ENCODE data around the gene OR10P1. TPM values are rescaled to one million over a fixed set of nuclear protein-coding genes. Genes with fewer than 3 reads are reported as not detected.

Gene OR10P1
- total and polyA plus RNA-seq, 2 of the 4 experiments (the other 2 are of a cell fraction): not detected

DNA sequence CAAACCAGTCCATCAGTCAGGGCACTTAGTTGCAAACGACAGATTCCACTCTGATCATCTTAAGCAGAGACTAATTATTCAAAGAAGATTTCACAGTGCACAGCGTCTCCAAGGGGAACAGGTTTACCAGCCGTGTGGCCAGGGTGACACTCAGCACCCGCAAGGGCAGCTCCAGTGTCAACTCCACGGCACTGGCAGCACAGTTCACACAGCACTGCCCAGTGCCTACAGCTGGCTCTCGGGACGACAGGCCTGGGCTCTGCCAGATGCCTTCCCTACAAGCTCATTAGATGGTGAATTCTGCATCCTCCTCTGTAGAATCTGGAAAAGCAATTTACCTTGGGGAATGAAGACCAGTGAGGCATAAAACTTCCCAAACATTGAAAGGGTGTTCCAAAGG lies 4.9 kb downstream of the OR10P1 start:
- Histone ChIP-seq H3K9me1 (ENCODE audit: insufficient read depth, low read length) (no peaks in the 10 kb centered on the region), H2BK20ac (ENCODE audit: low read depth, low read length) (no peak overlapping the region), H3K23ac (ENCODE audit: low read depth, low read length) (no peak overlapping the region), H4K8ac (ENCODE audit: low read depth in 2 of 2, low read length in 2 of 2) (no peak overlapping the region), H3K36me3 (ENCODE audit: control insufficient read depth, insufficient read depth, low read length) (no peaks in the 10 kb centered on the region), H4K91ac (ENCODE audit: insufficient read depth, low read depth, low read length) (no peak overlapping the region), H2BK5ac (ENCODE audit: low read depth, low read length, poor library complexity, severe bottlenecking) (no peak overlapping the region), H3K4me1 (ENCODE audit: control insufficient read depth, insufficient read depth, low read length) (no peaks in the 10 kb centered on the region), H3K18ac (ENCODE audit: low read depth, low read length) (no peak overlapping the region), H2AK9ac (replicated peaks; ENCODE audit: low read depth, low read length, poor library complexity) (no peak overlapping the region), H2BK120ac (ENCODE audit: low read depth, low read length) (no peak overlapping the region), H2BK15ac (ENCODE audit: low read depth, low read length) (no peak overlapping the region), H3K56ac (ENCODE audit: extremely low read depth, insufficient read depth, low read length) (no peak overlapping the region), H3K27ac (ENCODE audit: insufficient read depth, low read length) (no peak overlapping the region), H3K27me3 (ENCODE audit: control insufficient read depth, insufficient read depth, low read length) (peaks cover 43% of the 10 kb centered on the region), H2AK5ac (ENCODE audit: low read depth, low read length) (no peak overlapping the region), H3K9me3 (ENCODE audit: control insufficient read depth, insufficient read depth, low read length) (no peaks in the 10 kb centered on the region), H3K9ac (ENCODE audit: low read depth, low read length) (no peak overlapping the region), H4K5ac (ENCODE audit: low read depth, low read length) (no peak overlapping the region), H3K4ac (ENCODE audit: low read depth, low read length) (no peak overlapping the region), H3K14ac (replicated peaks; ENCODE audit: low read depth, low read length) (no peak overlapping the region), H3K4me3 (ENCODE audit: insufficient read depth, low read depth, low read length) (no peak overlapping the region), H3K79me1 (ENCODE audit: low read depth in 1 of 2, low read length in 2 of 2) (no peaks in the 10 kb centered on the region), H4K20me1 (ENCODE audit: insufficient read depth, low read length) (no peaks in the 10 kb centered on the region), H3K4me2 (ENCODE audit: low read depth, low read length) (no peak overlapping the region), H2AFZ (replicated peaks; ENCODE audit: low read length, poor library complexity) (no peak overlapping the region)
- ATAC-seq (ENCODE audit: low read depth): no peak
- 58% methylated on average over 3 of the region's 7 CpGs; no CpG with 5 or more reads in 1 of the 2 experiments for WGBS, 2 experiments (ENCODE audit: extremely low coverage in 2 of 2, insufficient read length in 1 of 2)
- no peak for TF ChIP-seq NFE2L2 (IDR thresholded peaks at IDR 0.05; ENCODE audit: low read depth, low read length)
- no peak for TF ChIP-seq RCOR1 (IDR thresholded peaks at IDR 0.05; ENCODE audit: insufficient replicate concordance, low read length)
- no peak for TF ChIP-seq POLR2A (IDR thresholded peaks at IDR 0.05; ENCODE audit: low read depth, low read length)
- TF ChIP-seq BHLHE40 (IDR thresholded peaks at IDR 0.05; ENCODE audit: low read depth, low read length): no peak
- TF ChIP-seq CHD1 (IDR thresholded peaks at IDR 0.05; ENCODE audit: low read depth, low read length): no peak
- TF ChIP-seq MAFK (IDR thresholded peaks at IDR 0.05; ENCODE audit: low read depth, low read length): no peak
- no peak for TF ChIP-seq MAZ (IDR thresholded peaks at IDR 0.05; ENCODE audit: borderline replicate concordance, low read depth, low read length)
- TF ChIP-seq FOS (IDR thresholded peaks at IDR 0.05; ENCODE audit: low read depth, low read length): no peak
- no peak for TF ChIP-seq SMC3 (IDR thresholded peaks at IDR 0.05; ENCODE audit: low read depth, low read length)
- TF ChIP-seq, protein P1, sequence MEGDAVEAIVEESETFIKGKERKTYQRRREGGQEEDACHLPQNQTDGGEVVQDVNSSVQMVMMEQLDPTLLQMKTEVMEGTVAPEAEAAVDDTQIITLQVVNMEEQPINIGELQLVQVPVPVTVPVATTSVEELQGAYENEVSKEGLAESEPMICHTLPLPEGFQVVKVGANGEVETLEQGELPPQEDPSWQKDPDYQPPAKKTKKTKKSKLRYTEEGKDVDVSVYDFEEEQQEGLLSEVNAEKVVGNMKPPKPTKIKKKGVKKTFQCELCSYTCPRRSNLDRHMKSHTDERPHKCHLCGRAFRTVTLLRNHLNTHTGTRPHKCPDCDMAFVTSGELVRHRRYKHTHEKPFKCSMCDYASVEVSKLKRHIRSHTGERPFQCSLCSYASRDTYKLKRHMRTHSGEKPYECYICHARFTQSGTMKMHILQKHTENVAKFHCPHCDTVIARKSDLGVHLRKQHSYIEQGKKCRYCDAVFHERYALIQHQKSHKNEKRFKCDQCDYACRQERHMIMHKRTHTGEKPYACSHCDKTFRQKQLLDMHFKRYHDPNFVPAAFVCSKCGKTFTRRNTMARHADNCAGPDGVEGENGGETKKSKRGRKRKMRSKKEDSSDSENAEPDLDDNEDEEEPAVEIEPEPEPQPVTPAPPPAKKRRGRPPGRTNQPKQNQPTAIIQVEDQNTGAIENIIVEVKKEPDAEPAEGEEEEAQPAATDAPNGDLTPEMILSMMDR (conservative IDR thresholded peaks at IDR 0.05; ENCODE audit: low read depth, low read length): no peak
- no peak for TF ChIP-seq RFX5 (IDR thresholded peaks at IDR 0.05; ENCODE audit: low read depth, low read length)
- no peak for TF ChIP-seq MXI1 (IDR thresholded peaks at IDR 0.05; ENCODE audit: borderline replicate concordance, low read depth, low read length)
- TF ChIP-seq RAD21 (IDR thresholded peaks at IDR 0.05; ENCODE audit: low read length): no peak
- TF ChIP-seq, protein P2, sequence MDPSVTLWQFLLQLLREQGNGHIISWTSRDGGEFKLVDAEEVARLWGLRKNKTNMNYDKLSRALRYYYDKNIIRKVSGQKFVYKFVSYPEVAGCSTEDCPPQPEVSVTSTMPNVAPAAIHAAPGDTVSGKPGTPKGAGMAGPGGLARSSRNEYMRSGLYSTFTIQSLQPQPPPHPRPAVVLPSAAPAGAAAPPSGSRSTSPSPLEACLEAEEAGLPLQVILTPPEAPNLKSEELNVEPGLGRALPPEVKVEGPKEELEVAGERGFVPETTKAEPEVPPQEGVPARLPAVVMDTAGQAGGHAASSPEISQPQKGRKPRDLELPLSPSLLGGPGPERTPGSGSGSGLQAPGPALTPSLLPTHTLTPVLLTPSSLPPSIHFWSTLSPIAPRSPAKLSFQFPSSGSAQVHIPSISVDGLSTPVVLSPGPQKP (IDR thresholded peaks at IDR 0.05; ENCODE audit: borderline replicate concordance, low read depth, low read length): no peak
- no peak for TF ChIP-seq CEBPB (IDR thresholded peaks at IDR 0.05; ENCODE audit: low read depth, low read length)
- no peak for TF ChIP-seq USF2 (IDR thresholded peaks at IDR 0.05; ENCODE audit: low read depth, low read length)
- ChIA-PET CTCF (no interaction called here), POLR2A (ENCODE audit: unreplicated experiment) (no interaction called here)
- BruUV-seq (replicated peaks): no TSS peak
- DNase-seq: no peak
- in situ Hi-C loops (cut with MboI; ENCODE audit: low sequenced_read_pairs): no loop called here
- intact Hi-C loops (cut with micrococcal nuclease): no loop called here
- dilution Hi-C loops (cut with HindIII; ENCODE audit: low sequenced_read_pairs, unreplicated experiment): no loop called here
